ENCODE data around the gene FEZF1.

DNA sequence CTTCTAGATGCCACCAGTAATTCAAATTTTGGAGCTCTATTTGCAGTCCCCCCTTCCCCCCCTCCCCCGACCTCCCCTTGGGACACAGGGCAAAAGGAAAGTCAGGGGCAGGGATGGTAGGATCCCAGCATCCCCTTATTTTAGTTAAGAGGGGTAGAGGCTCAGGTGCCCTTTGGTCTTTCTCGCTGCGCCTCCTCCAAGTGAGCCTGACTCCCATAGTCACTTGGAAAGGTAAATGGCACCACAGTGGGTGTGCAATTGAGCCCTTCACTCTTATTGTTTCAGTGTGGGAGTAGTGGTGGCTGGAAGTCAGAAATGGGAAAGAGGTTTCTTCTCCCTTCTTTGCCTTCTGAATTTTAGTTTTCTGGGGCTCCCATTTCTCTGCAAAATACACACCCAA, 8.2 kb upstream of the FEZF1 start:
- no peak for TF ChIP-seq POLR2A (IDR thresholded peaks at IDR 0.05)
- no peak for TF ChIP-seq POLR2AphosphoS5 (IDR thresholded peaks at IDR 0.05)
- TF ChIP-seq, protein P1, sequence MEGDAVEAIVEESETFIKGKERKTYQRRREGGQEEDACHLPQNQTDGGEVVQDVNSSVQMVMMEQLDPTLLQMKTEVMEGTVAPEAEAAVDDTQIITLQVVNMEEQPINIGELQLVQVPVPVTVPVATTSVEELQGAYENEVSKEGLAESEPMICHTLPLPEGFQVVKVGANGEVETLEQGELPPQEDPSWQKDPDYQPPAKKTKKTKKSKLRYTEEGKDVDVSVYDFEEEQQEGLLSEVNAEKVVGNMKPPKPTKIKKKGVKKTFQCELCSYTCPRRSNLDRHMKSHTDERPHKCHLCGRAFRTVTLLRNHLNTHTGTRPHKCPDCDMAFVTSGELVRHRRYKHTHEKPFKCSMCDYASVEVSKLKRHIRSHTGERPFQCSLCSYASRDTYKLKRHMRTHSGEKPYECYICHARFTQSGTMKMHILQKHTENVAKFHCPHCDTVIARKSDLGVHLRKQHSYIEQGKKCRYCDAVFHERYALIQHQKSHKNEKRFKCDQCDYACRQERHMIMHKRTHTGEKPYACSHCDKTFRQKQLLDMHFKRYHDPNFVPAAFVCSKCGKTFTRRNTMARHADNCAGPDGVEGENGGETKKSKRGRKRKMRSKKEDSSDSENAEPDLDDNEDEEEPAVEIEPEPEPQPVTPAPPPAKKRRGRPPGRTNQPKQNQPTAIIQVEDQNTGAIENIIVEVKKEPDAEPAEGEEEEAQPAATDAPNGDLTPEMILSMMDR (IDR thresholded peaks at IDR 0.05 in 8 of 11, conservative IDR thresholded peaks at IDR 0.05 in 3 of 11), result no peak
